Measurements from ENCODE around the gene NEURL4.
"Not testable (repeated sequence)": the region's sequence is repeated elsewhere in the genome, so short reads cannot be mapped to it uniquely, and the experiment has no call there.

NEURL4 gene

GRCh38 chr17:7346761-7347614 is 17.9 kb upstream of the NEURL4 start:
- DNase-seq: no peak

GRCh38 chr17:7343250-7343649 is 14.1 kb upstream of the NEURL4 start:
- DNase-seq: no peak

GRCh38 chr17:7341842-7342241 is 12.7 kb upstream of the NEURL4 start:
- DNase-seq: no peak

GRCh38 chr17:7340179-7340578 is 11.0 kb upstream of the NEURL4 start:
- peak in 1 of 2 experiments; percentile 4 for DNase-seq

- DNase-seq: not testable (repeated sequence)
Measured at GRCh38 chr17:7337600-7337999, 8.5 kb upstream of the NEURL4 start.

GRCh38 chr17:7336240-7337175 is 7.4 kb upstream of the NEURL4 start, which contains the start of gene ACAP1:
TSS of gene ACAP1 (plus strand) at chr17:7336529. CDS start at chr17:7336735, 206 bp downstream.
- peak; percentile 31 to 35 for DNase-seq

GRCh38 chr17:7335765-7336164 is 6.6 kb upstream of the NEURL4 start:
- DNase-seq: not testable (repeated sequence)

- DNase-seq: no peak
Measured at GRCh38 chr17:7334938-7335538, 5.9 kb upstream of the NEURL4 start.

GRCh38 chr17:7332600-7333069 is 3.5 kb upstream of the NEURL4 start:
- not testable (repeated sequence) for DNase-seq

GRCh38 chr17:7332111-7332510 is 3.0 kb upstream of the NEURL4 start:
- no peak for DNase-seq

GRCh38 chr17:7330638-7331015 is 1.5 kb upstream of the NEURL4 start:
- DNase-seq: no peak

GRCh38 chr17:7329997-7330637 is 982 bp upstream of the NEURL4 start:
- peak in 1 of 2 experiments; percentile 25 for DNase-seq

GRCh38 chr17:7329374-7329996 is 350 bp upstream of the NEURL4 start:
- DNase-seq: peak; percentile 71 to 73

GRCh38 chr17:7328009-7328408 is 1.1 kb downstream of the NEURL4 start:
- DNase-seq: no peak

- no peak for DNase-seq
Measured at GRCh38 chr17:7327501-7327900, 1.6 kb downstream of the NEURL4 start.

- DNase-seq: no peak
Measured at GRCh38 chr17:7327056-7327455, 2.1 kb downstream of the NEURL4 start.

GRCh38 chr17:7326186-7326585 is 2.9 kb downstream of the NEURL4 start:
- no peak for DNase-seq

- DNase-seq: no peak
Measured at GRCh38 chr17:7325031-7325528, 4.1 kb downstream of the NEURL4 start.

GRCh38 chr17:7324438-7324779 is 4.7 kb downstream of the NEURL4 start:
- DNase-seq: no peak

GRCh38 chr17:7323731-7324437 is 5.3 kb downstream of the NEURL4 start:
- no peak for DNase-seq

GRCh38 chr17:7322520-7323194 is 6.5 kb downstream of the NEURL4 start:
- DNase-seq: no peak
